ENCODE results near the gene LKAAEAR1. TPM values are rescaled to one million over a fixed set of nuclear protein-coding genes. Genes with fewer than 3 reads are reported as not detected.
"Not testable (repeated sequence)": the region's sequence is repeated elsewhere in the genome, so short reads cannot be mapped to it uniquely, and the experiment has no call there.

LKAAEAR1 gene
- total RNA-seq, 1 donor from 2014 or later, result not detected

DNA sequence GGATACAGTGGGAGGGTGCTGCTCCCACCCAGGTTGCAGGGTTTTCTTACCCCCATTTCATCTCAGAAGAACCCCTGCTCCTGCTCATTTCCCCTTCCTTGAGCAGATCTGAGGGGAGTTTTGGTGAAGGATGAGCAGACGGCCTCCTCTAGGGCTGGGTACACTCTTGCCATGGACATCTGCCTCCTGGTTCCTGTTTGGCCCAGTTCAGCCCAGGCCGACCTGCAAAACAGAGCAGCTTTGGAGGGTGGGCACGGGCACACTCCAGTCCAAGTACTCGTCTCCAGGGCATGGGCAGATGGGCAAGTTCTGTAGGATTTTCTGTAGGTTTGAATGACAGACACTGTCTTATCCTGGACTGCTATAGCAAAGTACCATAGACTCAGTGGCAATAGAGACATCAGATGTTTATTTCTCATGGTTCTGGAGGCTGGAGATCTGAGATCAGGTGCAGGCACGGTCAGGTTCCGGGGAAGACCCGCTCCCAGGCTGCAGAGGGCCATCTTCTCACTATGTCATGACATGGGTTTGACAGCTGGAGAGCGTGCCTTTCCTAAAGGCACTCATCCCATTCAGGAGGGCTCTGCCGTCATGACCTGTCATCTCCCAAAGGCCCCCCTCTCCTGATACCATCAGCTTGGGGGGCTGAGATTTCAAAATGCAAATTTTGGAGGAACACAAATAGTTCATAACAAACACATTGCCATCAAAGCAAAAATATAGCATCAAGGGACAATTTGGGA is 16.9 kb upstream of the LKAAEAR1 start:
- no peak for ATAC-seq
- intact Hi-C loops (cut with micrococcal nuclease), result no loop called here
- DNase-seq, result peak; percentile 9

DNA sequence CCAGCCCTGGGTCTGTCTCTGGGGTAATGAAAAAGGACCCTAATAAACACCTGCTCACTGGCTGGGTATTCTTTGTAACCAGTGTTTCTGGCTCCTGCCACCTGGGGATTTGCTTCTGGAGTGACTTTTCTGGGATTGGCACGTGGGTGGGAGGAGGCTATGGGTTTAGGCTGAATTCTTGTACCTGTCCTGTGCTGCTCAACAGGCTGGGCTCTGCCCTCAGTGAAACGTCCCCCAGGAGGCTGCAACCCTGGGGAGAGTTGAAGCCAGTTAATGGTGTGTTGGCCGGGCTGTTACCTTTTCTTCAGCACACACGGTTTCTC is 16.3 kb upstream of the LKAAEAR1 start:
- DNase-seq (no peak), ATAC-seq (no peak)
- intact Hi-C loops (cut with micrococcal nuclease), result no loop called here

DNA sequence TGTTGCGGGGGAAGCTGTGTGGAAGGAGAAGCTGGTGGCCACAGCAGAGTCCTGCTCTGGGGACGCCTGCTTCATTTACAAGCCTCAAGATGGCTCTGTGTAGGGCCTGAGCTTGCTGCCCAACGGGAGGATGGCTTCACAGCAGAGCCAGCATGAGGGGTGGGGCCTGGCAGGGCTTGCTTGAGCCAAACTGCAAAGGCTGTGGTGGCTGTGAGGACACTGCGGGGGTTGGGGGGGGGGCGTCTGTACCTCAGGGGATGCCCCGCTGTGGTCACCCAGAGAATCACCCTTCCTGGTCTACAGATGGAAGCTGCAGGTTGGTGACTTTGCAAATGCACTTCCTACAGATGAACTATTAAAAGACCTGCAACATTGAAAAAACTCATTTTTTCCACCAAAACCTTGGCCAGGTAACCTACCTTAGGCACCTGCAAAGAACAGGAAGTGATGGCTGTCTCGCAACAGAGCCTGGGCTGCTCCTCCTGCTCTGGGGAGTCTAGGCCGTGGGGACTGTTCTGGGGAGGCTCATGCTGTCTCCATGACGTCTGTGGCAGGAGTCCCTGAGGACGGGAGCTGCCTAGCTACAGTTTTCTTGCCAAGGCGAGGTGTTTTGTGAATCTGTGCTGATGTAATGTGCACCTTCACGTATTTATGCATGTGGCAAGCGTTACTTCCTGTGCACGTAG is 15.8 kb upstream of the LKAAEAR1 start:
- intact Hi-C loops (cut with micrococcal nuclease), result no loop called here
- DNase-seq (peak; percentile 12), ATAC-seq (no peak)

DNA sequence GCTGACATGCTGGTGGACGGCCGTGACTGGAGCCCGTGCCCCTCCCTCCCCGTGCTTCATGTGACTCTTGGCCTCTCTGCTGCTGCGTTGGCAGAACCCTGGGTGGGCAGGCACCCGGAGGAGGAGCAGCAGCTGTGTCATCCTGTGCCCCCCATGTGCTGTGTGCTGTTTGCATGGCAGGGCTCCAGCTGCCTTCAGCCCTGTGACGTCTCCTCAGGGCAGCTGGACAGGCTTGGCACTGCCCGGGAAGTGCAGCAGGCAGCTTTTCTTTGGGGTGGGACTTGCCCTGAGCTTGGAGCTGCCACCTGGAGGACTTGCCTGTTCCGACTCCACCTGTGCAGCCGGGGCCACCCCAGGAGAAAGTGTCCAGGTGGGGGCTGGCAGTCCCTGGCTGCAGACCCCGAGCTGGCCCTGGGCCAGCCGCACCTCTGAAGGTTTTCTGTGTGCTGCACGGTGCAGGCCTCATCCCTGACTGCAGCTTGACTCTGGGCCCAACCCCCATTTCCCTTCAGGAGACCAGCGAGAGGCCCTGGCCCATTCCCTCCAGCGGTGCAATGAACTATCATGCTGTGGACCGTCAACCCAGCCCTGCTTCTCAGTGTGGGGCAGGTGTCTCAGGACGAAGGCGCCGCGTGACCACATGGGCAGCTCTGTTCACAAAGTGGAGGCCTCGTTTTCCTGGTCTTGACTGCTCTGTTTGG is 15.0 kb upstream of the LKAAEAR1 start:
- DNase-seq (peak; percentile 16), ATAC-seq (no peak)
- intact Hi-C loops (cut with micrococcal nuclease), result no loop called here

DNA sequence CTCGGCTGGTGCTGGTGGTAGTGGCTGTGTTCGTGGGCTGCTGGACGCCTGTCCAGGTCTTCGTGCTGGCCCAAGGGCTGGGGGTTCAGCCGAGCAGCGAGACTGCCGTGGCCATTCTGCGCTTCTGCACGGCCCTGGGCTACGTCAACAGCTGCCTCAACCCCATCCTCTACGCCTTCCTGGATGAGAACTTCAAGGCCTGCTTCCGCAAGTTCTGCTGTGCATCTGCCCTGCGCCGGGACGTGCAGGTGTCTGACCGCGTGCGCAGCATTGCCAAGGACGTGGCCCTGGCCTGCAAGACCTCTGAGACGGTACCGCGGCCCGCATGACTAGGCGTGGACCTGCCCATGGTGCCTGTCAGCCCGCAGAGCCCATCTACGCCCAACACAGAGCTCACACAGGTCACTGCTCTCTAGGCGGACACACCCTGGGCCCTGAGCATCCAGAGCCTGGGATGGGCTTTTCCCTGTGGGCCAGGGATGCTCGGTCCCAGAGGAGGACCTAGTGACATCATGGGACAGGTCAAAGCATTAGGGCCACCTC is 14.3 kb upstream of the LKAAEAR1 start:
- ATAC-seq (no peak), DNase-seq (no peak)
- intact Hi-C loops (cut with micrococcal nuclease), result no loop called here

DNA sequence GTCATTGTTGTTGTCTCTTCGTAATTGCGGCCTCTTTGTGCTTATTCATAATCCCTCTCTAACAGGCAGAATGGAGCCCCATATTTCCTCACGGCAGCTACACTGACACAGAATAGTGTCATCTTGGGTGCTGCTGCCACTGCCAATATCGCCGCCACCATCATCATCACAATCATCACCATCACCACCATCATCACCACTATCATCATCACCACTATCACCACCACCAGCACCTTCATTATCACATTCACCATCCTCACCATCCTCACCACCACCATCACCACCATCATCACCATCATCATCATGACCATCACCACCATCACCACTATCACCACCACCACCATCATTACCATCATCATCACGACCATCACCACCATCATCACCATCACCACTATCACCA is 12.3 kb upstream of the LKAAEAR1 start:
- no peak for DNase-seq
- no peak for ATAC-seq
- intact Hi-C loops (cut with micrococcal nuclease), result no loop called here

DNA sequence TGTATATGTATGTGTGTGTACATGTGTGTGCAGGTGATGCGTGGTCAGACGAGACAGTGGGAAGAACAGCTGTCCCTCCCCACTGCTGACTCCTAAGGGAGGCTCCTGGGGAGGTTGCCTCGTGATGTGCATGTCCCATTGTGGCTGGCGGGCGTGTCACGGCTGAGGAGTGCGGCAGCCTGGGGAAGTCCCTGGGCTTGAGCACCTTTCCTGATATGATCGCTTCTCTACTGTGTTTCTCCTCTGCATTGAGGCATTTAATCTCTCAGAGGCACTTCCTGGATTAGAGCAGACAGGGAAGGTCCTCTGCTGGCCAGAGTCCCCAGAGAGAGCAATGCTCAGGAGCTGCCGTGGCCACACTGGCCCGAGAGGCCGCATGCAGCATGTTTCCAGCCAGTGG is 11.7 kb upstream of the LKAAEAR1 start:
- intact Hi-C loops (cut with micrococcal nuclease), result no loop called here
- no peak for ATAC-seq

DNA sequence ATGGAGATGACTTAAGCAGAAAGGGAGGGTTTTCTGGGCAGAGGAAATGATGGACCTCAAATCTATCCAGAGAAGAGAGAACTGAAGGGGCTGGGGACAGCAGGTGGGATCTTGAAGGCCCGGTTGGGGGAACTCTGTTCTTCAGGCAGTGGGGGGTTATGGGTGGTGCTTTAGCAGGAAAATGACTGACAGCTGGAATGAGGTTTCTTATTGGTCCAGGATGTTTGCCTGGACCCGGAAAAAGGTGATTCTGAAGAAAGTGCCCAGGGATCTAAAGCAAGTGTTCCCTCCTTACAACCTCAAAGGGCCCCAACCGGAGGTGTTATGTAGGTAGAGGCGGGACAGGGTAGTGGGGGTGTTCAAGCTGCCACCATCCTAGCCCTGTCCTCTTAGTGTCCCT is 11.3 kb upstream of the LKAAEAR1 start:
- DNase-seq (no peak), ATAC-seq (no peak)
- intact Hi-C loops (cut with micrococcal nuclease), result no loop called here

More for the DNA sequence above, 11.7 kb upstream of the LKAAEAR1 start:
- DNase-seq, result no peak

DNA sequence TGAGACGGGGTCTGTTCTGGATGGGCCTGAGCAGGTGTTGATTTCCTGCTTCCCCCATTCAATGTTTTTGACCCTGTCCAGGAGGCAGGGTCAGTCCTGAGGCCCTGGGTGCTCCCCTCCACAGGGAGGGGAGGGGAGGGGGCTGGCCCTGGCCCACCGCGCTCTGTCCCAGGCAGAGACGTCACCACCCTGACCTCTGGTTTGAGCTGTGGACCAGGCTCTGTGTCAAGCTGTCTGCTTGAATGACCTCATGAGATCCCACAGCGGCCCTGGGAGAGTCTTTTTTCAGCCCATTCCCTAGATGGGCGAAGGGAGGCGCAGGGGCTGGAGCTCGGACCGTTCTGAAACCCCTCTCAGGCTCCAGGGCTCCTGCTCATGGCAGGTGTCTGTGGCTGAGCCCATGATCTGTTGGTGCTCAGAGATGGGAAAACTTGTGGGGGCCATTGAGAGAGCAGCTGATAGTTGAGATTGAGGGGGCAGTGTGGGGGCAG is 8.9 kb upstream of the LKAAEAR1 start:
- intact Hi-C loops (cut with micrococcal nuclease), result no loop called here
- DNase-seq, result no peak
- no peak for ATAC-seq

DNA sequence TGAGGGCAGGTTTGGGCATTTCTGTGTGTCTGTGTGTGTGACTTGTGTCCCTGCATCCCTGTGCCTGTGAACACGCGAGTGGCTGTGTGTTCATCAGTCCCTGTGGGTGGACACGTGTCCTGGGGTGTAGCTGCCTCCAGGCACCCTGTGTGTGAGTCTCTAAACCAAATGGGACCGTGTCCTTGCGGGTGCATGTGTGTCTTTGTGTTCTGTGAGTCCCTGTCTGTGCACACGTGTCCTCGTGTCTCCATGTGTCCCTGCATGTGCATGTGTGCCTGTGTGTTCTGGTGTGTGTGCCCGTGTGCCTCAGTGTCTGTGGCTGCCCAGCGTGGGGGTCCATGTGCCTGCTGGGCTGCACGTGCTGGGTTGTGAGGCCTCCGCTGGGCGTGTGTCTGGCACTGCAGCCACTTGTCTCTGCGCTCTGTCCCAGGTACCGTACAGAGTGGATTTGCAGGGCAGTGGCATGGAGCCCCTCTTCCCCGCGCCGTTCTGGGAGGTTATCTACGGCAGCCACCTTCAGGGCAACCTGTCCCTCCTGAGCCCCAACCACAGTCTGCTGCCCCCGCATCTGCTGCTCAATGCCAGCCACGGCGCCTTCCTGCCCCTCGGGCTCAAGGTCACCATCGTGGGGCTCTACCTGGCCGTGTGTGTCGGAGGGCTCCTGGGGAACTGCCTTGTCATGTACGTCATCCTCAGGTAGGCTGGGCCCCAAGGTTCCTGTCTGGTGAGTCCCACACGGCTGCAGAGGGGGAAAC is 8.2 kb upstream of the LKAAEAR1 start:
- intact Hi-C loops (cut with micrococcal nuclease), result no loop called here
- no peak for ATAC-seq
- DNase-seq, result no peak

DNA sequence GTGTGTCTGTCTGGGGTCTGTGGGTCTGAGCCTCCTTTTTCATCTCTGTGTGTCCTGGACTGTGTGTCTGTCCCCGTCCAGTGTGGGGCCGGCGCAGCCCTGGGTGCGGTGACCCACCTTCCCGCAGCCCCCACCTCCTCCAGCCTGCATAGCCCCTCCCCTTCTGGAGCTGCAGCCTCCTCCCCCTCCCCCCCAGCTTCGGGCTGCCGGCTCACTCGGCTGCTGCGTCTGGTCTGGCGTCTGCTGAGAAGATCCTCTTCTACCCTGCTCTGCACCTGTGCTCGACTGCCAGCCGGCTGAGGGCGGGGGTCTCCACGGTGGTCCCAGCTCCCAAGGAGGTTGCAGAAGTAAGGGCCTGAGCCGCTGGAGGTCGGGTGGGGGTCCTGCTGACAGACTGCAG is 7.6 kb upstream of the LKAAEAR1 start:
- ATAC-seq (no peak), DNase-seq (no peak)
- intact Hi-C loops (cut with micrococcal nuclease), result no loop called here

DNA sequence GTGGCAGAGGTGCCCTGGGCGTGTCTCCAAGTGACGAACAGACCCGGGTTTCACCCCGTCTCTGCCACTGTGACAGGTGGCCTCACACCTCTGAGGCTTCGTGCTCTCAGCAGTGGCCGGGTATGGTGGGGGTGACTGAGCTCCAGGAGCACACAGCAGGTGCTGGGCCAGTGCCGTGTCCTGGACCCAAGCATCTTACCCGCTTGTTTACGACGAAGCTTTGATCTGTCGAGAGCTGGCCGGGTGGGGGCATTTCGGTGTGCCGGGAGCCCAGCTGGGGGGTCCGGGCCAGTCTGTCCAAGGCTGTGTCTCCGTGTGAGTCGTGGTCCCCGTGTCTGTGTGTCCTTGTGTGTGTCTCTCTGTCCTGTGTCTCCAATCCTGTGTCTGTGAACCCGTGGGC is 7.1 kb upstream of the LKAAEAR1 start:
- ATAC-seq, result no peak
- DNase-seq, result no peak
- intact Hi-C loops (cut with micrococcal nuclease), result no loop called here

DNA sequence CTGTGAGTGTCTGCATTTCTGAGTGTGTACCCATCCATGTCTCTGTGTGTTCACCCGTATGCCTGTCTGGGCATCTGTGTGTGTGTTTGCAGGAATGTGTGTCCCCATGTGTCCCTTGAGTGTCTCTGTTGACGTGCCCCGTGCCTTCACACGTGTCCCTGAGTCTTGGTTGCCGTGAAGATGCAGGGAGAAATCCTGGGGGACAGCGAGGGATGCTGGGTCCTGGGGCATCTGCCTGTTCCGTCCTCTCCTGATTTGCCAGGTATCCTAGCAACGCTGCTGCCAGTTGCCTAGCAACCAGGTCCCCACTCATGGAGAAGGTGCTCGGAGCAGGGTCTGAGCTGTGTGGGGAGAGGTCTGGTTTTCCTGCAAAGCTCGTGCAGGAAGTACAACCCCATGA is 6.0 kb upstream of the LKAAEAR1 start:
- no peak for DNase-seq
- ATAC-seq, result no peak
- intact Hi-C loops (cut with micrococcal nuclease), result no loop called here

DNA sequence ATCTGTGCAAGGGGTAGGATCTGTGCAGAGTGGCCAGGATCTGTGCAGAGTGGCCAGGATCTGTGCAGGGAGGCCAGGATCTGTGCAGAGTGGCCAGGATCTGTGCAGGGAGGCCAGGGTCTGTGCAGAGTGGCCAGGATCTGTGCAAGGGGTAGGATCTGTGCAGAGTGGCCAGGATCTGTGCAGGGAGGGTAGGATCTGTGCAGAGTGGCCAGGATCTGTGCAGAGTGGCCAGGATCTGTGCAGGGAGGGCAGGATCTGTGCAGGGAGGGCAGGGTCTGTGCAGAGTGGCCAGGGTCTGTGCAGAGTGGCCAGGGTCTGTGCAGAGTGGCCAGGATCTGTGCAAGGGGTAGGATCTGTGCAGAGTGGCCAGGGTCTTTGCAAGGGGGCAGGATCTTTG is 4.4 kb upstream of the LKAAEAR1 start:
- DNase-seq, result not testable (repeated sequence)

DNA sequence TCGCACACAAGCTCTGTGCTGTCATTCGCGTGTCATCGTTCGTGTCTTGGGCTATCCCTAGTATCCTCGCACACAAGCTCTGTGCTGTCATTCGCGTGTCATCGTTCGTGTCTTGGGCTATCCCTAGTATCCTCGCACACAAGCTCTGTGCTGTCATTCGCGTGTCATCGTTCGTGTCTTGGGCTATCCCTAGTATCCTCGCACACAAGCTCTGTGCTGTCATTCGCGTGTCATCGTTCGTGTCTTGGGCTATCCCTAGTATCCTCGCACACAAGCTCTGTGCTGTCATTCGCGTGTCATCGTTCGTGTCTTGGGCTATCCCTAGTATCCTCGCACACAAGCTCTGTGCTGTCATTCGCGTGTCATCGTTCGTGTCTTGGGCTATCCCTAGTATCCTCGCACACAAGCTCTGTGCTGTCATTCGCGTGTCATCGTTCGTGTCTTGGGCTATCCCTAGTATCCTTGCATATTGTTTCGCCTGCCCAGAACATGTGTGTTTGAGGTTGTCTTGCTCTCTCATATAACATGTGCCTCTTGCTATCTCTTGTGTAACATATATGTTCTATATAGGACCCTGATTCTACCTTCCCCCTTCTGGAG is 3.1 kb upstream of the LKAAEAR1 start:
- DNase-seq; intact Hi-C loops (cut with micrococcal nuclease); ATAC-seq: not testable (repeated sequence)

More for the DNA sequence above, 4.4 kb upstream of the LKAAEAR1 start:
- ATAC-seq; intact Hi-C loops (cut with micrococcal nuclease): not testable (repeated sequence)

DNA sequence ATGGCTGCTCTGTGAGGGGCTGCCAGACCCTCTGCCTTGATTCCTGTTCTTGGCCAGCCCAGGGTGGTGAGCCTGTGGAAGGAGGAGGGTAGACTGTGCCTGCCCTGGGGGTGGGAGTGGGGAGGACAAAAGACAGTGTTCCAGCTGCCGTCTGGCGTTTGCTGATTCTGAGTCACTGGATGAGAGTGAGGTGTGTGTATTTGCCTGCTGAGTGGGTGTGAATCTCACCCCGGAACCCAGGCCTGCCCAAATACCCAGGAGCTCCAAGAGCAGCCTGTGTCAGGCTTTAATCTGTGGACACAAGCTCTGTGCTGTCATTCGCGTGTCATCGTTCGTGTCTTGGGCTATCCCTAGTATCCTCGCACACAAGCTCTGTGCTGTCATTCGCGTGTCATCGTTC is 2.6 kb upstream of the LKAAEAR1 start:
- ATAC-seq (no peak), DNase-seq (no peak)
- intact Hi-C loops (cut with micrococcal nuclease), result no loop called here

DNA sequence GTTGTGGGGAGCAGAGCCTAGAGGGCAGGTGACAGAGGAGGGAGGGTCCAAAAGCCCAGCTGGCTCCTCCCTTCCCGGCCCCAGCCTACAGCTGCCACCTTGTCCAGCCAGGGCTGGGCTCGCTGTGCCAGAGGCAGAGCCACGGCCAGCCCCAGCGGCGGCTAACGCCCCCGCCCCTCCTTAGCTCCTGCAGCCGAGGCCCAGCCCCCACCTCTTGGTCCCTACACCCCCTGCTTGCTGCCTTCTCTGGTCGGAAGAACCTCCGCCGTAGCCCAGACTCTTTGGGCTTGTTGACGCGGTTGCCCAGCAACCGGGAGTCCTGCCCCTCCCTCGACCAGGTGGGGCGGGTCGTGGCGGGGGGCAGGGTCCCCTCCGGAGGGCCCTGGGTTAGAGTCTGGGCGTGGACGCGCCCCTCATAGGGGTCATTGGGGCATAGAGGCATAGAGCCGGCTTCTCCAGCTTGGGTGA is 521 bp upstream of the LKAAEAR1 start:
- no peak for ATAC-seq
- DNase-seq, result no peak
- intact Hi-C loops (cut with micrococcal nuclease), result no loop called here

DNA sequence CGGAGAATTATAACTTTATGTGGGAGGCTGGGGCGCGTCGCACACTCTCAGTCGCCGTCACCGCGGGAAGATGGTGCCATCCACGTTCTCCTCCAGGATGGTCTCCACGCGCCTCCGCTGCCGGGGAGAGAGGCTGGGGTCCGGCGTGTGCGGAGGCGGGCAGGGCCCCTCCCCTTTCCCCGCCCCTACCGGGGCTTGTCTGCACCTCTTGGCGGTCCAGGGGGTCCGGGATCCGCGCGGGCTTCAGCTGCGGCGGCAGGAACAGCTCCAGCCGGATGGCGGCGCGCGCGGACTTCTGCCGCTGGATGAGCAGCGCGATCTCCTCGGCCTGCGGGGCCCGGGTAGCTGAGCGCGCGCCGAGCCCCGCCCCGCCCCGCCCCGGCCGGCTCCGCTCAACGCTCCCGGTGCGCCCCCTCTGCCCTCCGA is 807 bp downstream of the LKAAEAR1 start:
- intact Hi-C loops (cut with micrococcal nuclease), result no loop called here
- peak; percentile 67 for ATAC-seq

More for the DNA sequence above, 807 bp downstream of the LKAAEAR1 start:
- DNase-seq, result peak; percentile 88

Data from left ventricle myocardium superior (tissue), 1 donor.